Measurements from ENCODE around the gene CXCL17. TPM values are rescaled to one million over a fixed set of nuclear protein-coding genes. Genes with fewer than 3 reads are reported as not detected.

The CXCL17 gene
- total and polyA plus RNA-seq, 2 donors (not counting 1 experiment from before 2014, with no cell fraction given): not detected

DNA sequence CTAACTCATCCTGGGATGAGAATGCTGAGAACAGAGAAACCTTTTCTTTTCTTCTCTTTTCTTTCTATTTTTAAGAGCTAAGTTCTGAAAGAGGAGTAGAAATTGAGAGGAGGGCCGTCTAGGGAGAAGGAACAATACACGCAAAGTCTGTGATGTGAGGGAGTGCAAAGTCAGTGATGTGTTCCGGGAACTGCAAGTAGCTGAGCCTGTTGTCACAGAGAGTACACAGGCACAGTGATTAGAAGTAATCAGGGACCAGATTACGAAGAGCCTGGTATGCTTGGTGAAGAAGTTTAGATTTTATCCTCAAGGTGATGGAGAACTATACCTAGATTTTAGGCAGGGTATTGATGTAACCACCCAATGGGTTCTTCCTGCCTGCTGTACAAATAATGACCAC lies 32.0 kb upstream of the CXCL17 start:
- H3K9me3 Mint-ChIP-seq (ENCODE audit: insufficient read depth): no peaks in the 10 kb centered on the region
- WGBS (ENCODE audit: insufficient coverage): 88% methylated on average over 4 of the region's 4 CpGs
- Histone ChIP-seq H3K9me3 (ENCODE audit: control extremely low read depth in 1 of 3, control insufficient read depth in 2 of 3, insufficient read depth in 1 of 3, low read length in 2 of 3) (no peaks in the 10 kb centered on the region), H3K4me2 (replicated peaks; ENCODE audit: low read depth, low read length, poor library complexity, severe bottlenecking) (no peak overlapping the region), H4K20me1 (ENCODE audit: control insufficient read depth, insufficient read depth, low read length, poor library complexity, severe bottlenecking) (no peaks in the 10 kb centered on the region), H3K27ac (ENCODE audit: low read length in 2 of 2) (no peak overlapping the region), H3K4me1 (ENCODE audit: control insufficient read depth in 2 of 2, insufficient read depth in 2 of 2, low read length in 2 of 2) (peaks cover 3% of the 10 kb centered on the region in 2 donors), H3K27me3 (replicated peaks in 1 of 4; ENCODE audit: control extremely low read depth in 1 of 4, control insufficient read depth in 3 of 4, insufficient read depth in 4 of 4, low read length in 3 of 4) (no peaks in the 10 kb centered on the region), H3K9ac (ENCODE audit: low read length) (no peak overlapping the region), H3K79me2 (ENCODE audit: control insufficient read depth, insufficient read depth, low read length) (no peaks in the 10 kb centered on the region), H3K4me3 (ENCODE audit: control extremely low read depth in 1 of 5, extremely low read depth in 1 of 5, insufficient read depth in 1 of 5, low read depth in 2 of 5, low read length in 4 of 5) (no peak overlapping the region), H2AFZ (ENCODE audit: insufficient read depth, low read depth, low read length, poor library complexity, severe bottlenecking) (no peak overlapping the region), H3K36me3 (replicated peaks in 1 of 2; ENCODE audit: control extremely low read depth in 1 of 2, control insufficient read depth in 1 of 2, extremely low read depth in 1 of 2, insufficient read depth in 2 of 2, low read length in 1 of 2) (no peaks in the 10 kb centered on the region)
- H3K4me1 Mint-ChIP-seq: peaks cover 3% of the 10 kb centered on the region
- H3K27ac Mint-ChIP-seq: no peak overlapping the region
- no peaks in the 10 kb centered on the region for H3K27me3 Mint-ChIP-seq
- ChIA-PET CTCF (interaction anchor here (1.2 to 2.5 kb wide), 6 partner anchors 9 to 122 kb away, joined by 3 to 7 read pairs (median 4); no protein-coding TSS in a partner anchor), POLR2A (interaction anchor here (0.7 kb wide), 2 partner anchors 23 to 52 kb away, joined by 3 to 9 read pairs; no protein-coding TSS in a partner anchor)
- H3K4me3 Mint-ChIP-seq: no peak overlapping the region
- intact Hi-C loops (cut with micrococcal nuclease): no loop called here
- TF ChIP-seq, protein P1, sequence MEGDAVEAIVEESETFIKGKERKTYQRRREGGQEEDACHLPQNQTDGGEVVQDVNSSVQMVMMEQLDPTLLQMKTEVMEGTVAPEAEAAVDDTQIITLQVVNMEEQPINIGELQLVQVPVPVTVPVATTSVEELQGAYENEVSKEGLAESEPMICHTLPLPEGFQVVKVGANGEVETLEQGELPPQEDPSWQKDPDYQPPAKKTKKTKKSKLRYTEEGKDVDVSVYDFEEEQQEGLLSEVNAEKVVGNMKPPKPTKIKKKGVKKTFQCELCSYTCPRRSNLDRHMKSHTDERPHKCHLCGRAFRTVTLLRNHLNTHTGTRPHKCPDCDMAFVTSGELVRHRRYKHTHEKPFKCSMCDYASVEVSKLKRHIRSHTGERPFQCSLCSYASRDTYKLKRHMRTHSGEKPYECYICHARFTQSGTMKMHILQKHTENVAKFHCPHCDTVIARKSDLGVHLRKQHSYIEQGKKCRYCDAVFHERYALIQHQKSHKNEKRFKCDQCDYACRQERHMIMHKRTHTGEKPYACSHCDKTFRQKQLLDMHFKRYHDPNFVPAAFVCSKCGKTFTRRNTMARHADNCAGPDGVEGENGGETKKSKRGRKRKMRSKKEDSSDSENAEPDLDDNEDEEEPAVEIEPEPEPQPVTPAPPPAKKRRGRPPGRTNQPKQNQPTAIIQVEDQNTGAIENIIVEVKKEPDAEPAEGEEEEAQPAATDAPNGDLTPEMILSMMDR (IDR thresholded peaks at IDR 0.05): no peak
- TF ChIP-seq EZH2 (IDR thresholded peaks at IDR 0.05; ENCODE audit: borderline replicate concordance, insufficient read depth, low read depth, low read length, poor library complexity, severe bottlenecking): no peak
- DNase-seq (no peak), ATAC-seq (ENCODE audit: low read depth) (no peak)

DNA sequence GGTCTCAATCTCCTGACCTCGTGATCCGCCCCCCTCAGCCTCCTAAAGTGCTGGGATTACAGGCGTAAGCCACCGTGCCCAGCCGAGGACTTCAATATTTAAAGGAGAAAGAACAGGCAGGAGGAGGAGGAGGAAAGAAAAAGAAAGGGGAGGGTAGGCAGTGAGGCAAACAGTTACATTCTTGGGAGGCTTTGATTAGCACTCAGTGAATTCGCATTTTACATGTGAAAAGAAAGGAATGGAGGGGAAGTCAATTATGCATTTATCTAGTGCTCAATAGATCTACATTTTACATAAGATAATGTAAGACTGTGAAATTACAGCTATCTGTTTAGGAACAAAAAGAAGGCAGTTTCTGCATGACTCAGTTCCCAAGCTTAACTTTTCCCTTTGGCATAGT lies 30.9 kb upstream of the CXCL17 start:
- H3K4me1 Mint-ChIP-seq: peaks cover 6% of the 10 kb centered on the region
- H4K20me1 ChIP-seq (ENCODE audit: control insufficient read depth, insufficient read depth, low read length, poor library complexity, severe bottlenecking): no peaks in the 10 kb centered on the region
- TF ChIP-seq EZH2 (IDR thresholded peaks at IDR 0.05; ENCODE audit: borderline replicate concordance, insufficient read depth, low read depth, low read length, poor library complexity, severe bottlenecking): no peak
- TF ChIP-seq, protein P1 (IDR thresholded peaks at IDR 0.05): no peak
- no peak overlapping the region for H3K4me3 Mint-ChIP-seq
- DNase-seq (no peak), ATAC-seq (ENCODE audit: low read depth) (no peak)
- H3K9me3 Mint-ChIP-seq (ENCODE audit: insufficient read depth): no peaks in the 10 kb centered on the region
- H3K4me2 ChIP-seq (replicated peaks; ENCODE audit: low read depth, low read length, poor library complexity, severe bottlenecking): no peak overlapping the region
- 93% methylated on average over 5 of the region's 6 CpGs for WGBS (ENCODE audit: insufficient coverage)
- H3K79me2 ChIP-seq (ENCODE audit: control insufficient read depth, insufficient read depth, low read length): no peaks in the 10 kb centered on the region
- no peak overlapping the region for H3K27ac ChIP-seq (ENCODE audit: low read length in 2 of 2)
- POLR2A ChIA-PET: no interaction called here
- H2AFZ ChIP-seq (ENCODE audit: insufficient read depth, low read depth, low read length, poor library complexity, severe bottlenecking): no peak overlapping the region
- H3K27me3 Mint-ChIP-seq: no peaks in the 10 kb centered on the region
- H3K9ac ChIP-seq (ENCODE audit: low read length): no peak overlapping the region
- CTCF ChIA-PET: interaction anchor here (0.8 to 2.5 kb wide), 6 partner anchors 8 to 123 kb away, joined by 3 to 7 read pairs (median 3); no protein-coding TSS in a partner anchor
- no peaks in the 10 kb centered on the region for H3K36me3 ChIP-seq (replicated peaks in 1 of 2; ENCODE audit: control extremely low read depth in 1 of 2, control insufficient read depth in 1 of 2, extremely low read depth in 1 of 2, insufficient read depth in 2 of 2, low read length in 1 of 2)
- H3K4me3 ChIP-seq (ENCODE audit: control extremely low read depth in 1 of 5, extremely low read depth in 1 of 5, insufficient read depth in 1 of 5, low read depth in 2 of 5, low read length in 4 of 5): no peak overlapping the region
- no peaks in the 10 kb centered on the region for H3K27me3 ChIP-seq (replicated peaks in 1 of 4; ENCODE audit: control extremely low read depth in 1 of 4, control insufficient read depth in 3 of 4, insufficient read depth in 4 of 4, low read length in 3 of 4)
- peaks cover 6 to 10% of the 10 kb centered on the region in 2 donors for H3K4me1 ChIP-seq (ENCODE audit: control insufficient read depth in 2 of 2, insufficient read depth in 2 of 2, low read length in 2 of 2)
- H3K9me3 ChIP-seq (ENCODE audit: control extremely low read depth in 1 of 3, control insufficient read depth in 2 of 3, insufficient read depth in 1 of 3, low read length in 2 of 3): no peaks in the 10 kb centered on the region
- intact Hi-C loops (cut with micrococcal nuclease): no loop called here
- no peak overlapping the region for H3K27ac Mint-ChIP-seq
